Measurements from ENCODE around the gene RASAL1.

GRCh38 chr12:113082486-113083148, 52.9 kb downstream of the RASAL1 start:
- TF ChIP-seq POLR2A (IDR thresholded peaks at IDR 0.05) (no peak), CTCF (IDR thresholded peaks at IDR 0.05 in 4 of 5, conservative IDR thresholded peaks at IDR 0.05 in 1 of 5) (no peak)
